HCT116 (cell line): ENCODE data around the gene TGFBI. TPM values are rescaled to one million over a fixed set of nuclear protein-coding genes. Genes with fewer than 3 reads are reported as not detected.

Source experiments
- ATAC-seq: fragments of 200-7000 bp; cut with Tn5 transposase; 2 replicates; pipeline ENCODE4 v1.9.1; 2020; ENCODE audit warnings: mild to moderate bottlenecking, moderate library complexity
- BruUV-seq: library from RNA; stranded (reverse); fragments of 400-500 nt; replicated peaks from 2 replicates; lab custom pipeline; 2021; lab: Mats Ljungman, UMichigan
- CTCF ChIA-PET: fragments of 300-600 bp; sonication (Branson Sonifier 250); formaldehyde crosslinking; loops from one replicate; lab custom pipeline; 2021; ENCODE audit warnings: antibody characterized with exemption; lab: Charles Lee
- POLR2A ChIA-PET: fragments of 300-600, 350-600 bp; sonication (Branson Sonifier 250); formaldehyde crosslinking; loops from one replicate; lab custom pipeline; 2021; ENCODE audit warnings: antibody characterized with exemption; lab: Charles Lee
- RAD21 ChIA-PET, 2 experiments: fragments of 300-600 bp; sonication (Branson Sonifier 250); formaldehyde crosslinking; loops; one replicate each; lab custom pipeline; 2023; ENCODE audit warnings: low total read pairs in 2 of 2; ENCODE audit not compliant: uncharacterized antibody in 2 of 2, unreplicated experiment in 2 of 2, low non-redundant PET in 1 of 2; lab: Charles Lee
- DNase-seq: peaks from one replicate; pipeline ENCODE4 v3.0.0-alpha.2; 2010; ENCODE audit warnings: low read depth, low spot score
- H2AFZ ChIP-seq: fragments of 200-600 bp; shearing (Covaris generic), sonication (generic); 2 replicates; pipeline ENCODE4 v1.6.1; 2017; ENCODE audit warnings: low read depth, mixed run types, mixed read lengths, antibody characterized with exemption, low read length; ENCODE audit not compliant: poor library complexity, severe bottlenecking
- H3K27ac ChIP-seq: 2 replicates; pipeline ENCODE4 v1.5.1; 2012; ENCODE audit warnings: low read depth, low read length
- H3K27me3 ChIP-seq: fragments of 200-600 bp; sonication (generic); 2 replicates; pipeline ENCODE4 v1.6.1; 2016; ENCODE audit warnings: mixed run types, low read length, mixed read lengths; ENCODE audit not compliant: insufficient read depth
- H3K36me3 ChIP-seq, 2 experiments: fragments of 200-500 bp in 1 of 2; fragments of 200-600 bp in 1 of 2; sonication (Bioruptor generic) in 1 of 2; sonication (generic) in 1 of 2; 2 replicates each; pipeline versions ENCODE4 v1.5.1 to v1.6.1; 2014 to 2016; ENCODE audit warnings: low read length in 2 of 2, inconsistent platforms in 1 of 2, mixed read lengths in 1 of 2, mixed run types in 1 of 2; ENCODE audit not compliant: insufficient read depth in 2 of 2, control insufficient read depth in 1 of 2
- H3K4me1 ChIP-seq, 2 experiments: fragments of 200-600 bp in 1 of 2; sonication (generic) in 1 of 2; 2 replicates each; pipeline versions ENCODE4 v1.5.1 to v1.6.1; 2012 to 2017; ENCODE audit warnings: low read length in 2 of 2, inconsistent platforms in 1 of 2, mild to moderate bottlenecking in 1 of 2, mixed read lengths in 1 of 2, mixed run types in 1 of 2, moderate library complexity in 1 of 2; ENCODE audit not compliant: insufficient read depth in 2 of 2, control insufficient read depth in 1 of 2
- H3K4me2 ChIP-seq: fragments of 200-600 bp; sonication (generic); 2 replicates; pipeline ENCODE4 v1.6.1; 2017; ENCODE audit warnings: mixed run types, low read length, mixed read lengths
- H3K4me3 ChIP-seq, 2 experiments: fragments of 200-600 bp in 1 of 2; sonication (generic) in 1 of 2; replicated peaks in 1 of 2; 2 replicates each; pipeline ENCODE4 v1.5.1; 2011 to 2016; ENCODE audit warnings: low read length in 2 of 2, control low read depth in 1 of 2, low read depth in 1 of 2, mild to moderate bottlenecking in 1 of 2, mixed read lengths in 1 of 2, mixed run types in 1 of 2
- H3K79me2 ChIP-seq: fragments of 200-600 bp; sonication (generic); 2 replicates; pipeline ENCODE4 v1.6.1; 2017; ENCODE audit warnings: mild to moderate bottlenecking, mixed run types, low read length, moderate library complexity, mixed read lengths; ENCODE audit not compliant: insufficient read depth
- H3K9ac ChIP-seq: fragments of 200-600 bp; sonication (generic); 2 replicates; pipeline ENCODE4 v1.6.1; 2016; ENCODE audit warnings: low read length, mixed read lengths
- H3K9me2 ChIP-seq: fragments of 200-600 bp; sonication (generic), shearing (Covaris generic); 2 replicates; pipeline ENCODE4 v1.6.1; 2017; ENCODE audit warnings: mixed run types, mild to moderate bottlenecking, moderate library complexity; ENCODE audit not compliant: insufficient read depth
- H3K9me3 ChIP-seq, 2 experiments: fragments of 200-500 bp in 1 of 2; fragments of 200-600 bp in 1 of 2; sonication (Bioruptor generic) in 1 of 2; sonication (generic) in 1 of 2; 2 replicates each; pipeline ENCODE4 v1.6.1; 2014 to 2017; ENCODE audit warnings: low read length in 2 of 2, mixed read lengths in 2 of 2, inconsistent platforms in 1 of 2, low read depth in 1 of 2, mild to moderate bottlenecking in 1 of 2, mixed run types in 1 of 2, moderate library complexity in 1 of 2; ENCODE audit not compliant: control insufficient read depth in 1 of 2, insufficient read depth in 1 of 2
- H4K20me1 ChIP-seq: fragments of 200-600 bp; sonication (generic), shearing (Covaris generic); 2 replicates; pipeline ENCODE4 v1.6.1; 2017; ENCODE audit warnings: mixed run types, mild to moderate bottlenecking, moderate library complexity; ENCODE audit not compliant: insufficient read depth
- CBX3 ChIP-seq: IDR thresholded peaks from 2 replicates; pipeline ENCODE4 v1.6.1; 2012; ENCODE audit warnings: low read depth
- CEBPB ChIP-seq: IDR thresholded peaks from 2 replicates; pipeline ENCODE4 v1.6.1; 2012; ENCODE audit warnings: low read depth
- EGR1 ChIP-seq: IDR thresholded peaks from 2 replicates; pipeline ENCODE4 v1.6.1; 2012; ENCODE audit warnings: low read depth
- ELF1 ChIP-seq: IDR thresholded peaks from 2 replicates; pipeline ENCODE4 v1.6.1; 2012; ENCODE audit warnings: low read depth, borderline replicate concordance
- EZH2 ChIP-seq: fragments of 200-600 bp; sonication (generic); IDR thresholded peaks from 2 replicates; pipeline ENCODE4 v1.6.1; 2017; ENCODE audit warnings: antibody characterized with exemption, mixed run types
- EZH2phosphoT487 ChIP-seq: fragments of 200-600 bp; IDR thresholded peaks from 2 replicates; pipeline ENCODE4 v1.6.1; 2018; ENCODE audit warnings: antibody characterized with exemption, borderline replicate concordance
- JUND ChIP-seq: IDR thresholded peaks from 2 replicates; pipeline ENCODE4 v1.6.1; 2012
- POLR2A ChIP-seq: IDR thresholded peaks from 2 replicates; pipeline ENCODE4 v1.7.0; 2011; ENCODE audit warnings: borderline replicate concordance; ENCODE audit not compliant: insufficient read depth, insufficient read length; ENCODE audit errors: extremely low read depth
- POLR2AphosphoS5 ChIP-seq: IDR thresholded peaks from 2 replicates; pipeline ENCODE4 v1.6.1; 2011; ENCODE audit warnings: mild to moderate bottlenecking, low read depth, low read length, moderate library complexity
- SP1 ChIP-seq: IDR thresholded peaks from 2 replicates; pipeline ENCODE4 v1.6.1; 2012; ENCODE audit warnings: low read depth
- ZFX ChIP-seq: fragments of 450-650 bp; IDR thresholded peaks from 2 replicates; pipeline ENCODE4 v1.6.1; 2017
- ZNF274 ChIP-seq: fragments of 200-500 bp; sonication (Bioruptor generic); IDR thresholded peaks from 2 replicates; pipeline ENCODE4 v1.6.1; 2014; ENCODE audit warnings: mild to moderate bottlenecking, low read depth, low read length, inconsistent platforms
- intact Hi-C: fragments of 100-400 bp; cut with micrococcal nuclease; formaldehyde crosslinking; loops from 2 replicates; pipeline ENCODE4 v1.10.0; 2022
- total RNA-seq: library from RNA; stranded (reverse); gene quantifications from one replicate; pipeline ENCODE4 v1.2.1, GENCODE V29; 2021; ENCODE audit not compliant: unreplicated experiment
- TF ChIP-seq, protein P1 (sequence below): IDR thresholded peaks from 2 replicates; pipeline ENCODE4 v1.6.1; 2012
- TF ChIP-seq, protein P2 (sequence below): IDR thresholded peaks from 2 replicates; pipeline ENCODE4 v1.6.1; 2011; ENCODE audit warnings: mild to moderate bottlenecking, low read length, moderate library complexity; ENCODE audit not compliant: insufficient replicate concordance; ENCODE audit errors: extremely low read depth

The TGFBI gene
- total RNA-seq, 1 experiment from 2014 or later: 0.64 TPM

DNA sequence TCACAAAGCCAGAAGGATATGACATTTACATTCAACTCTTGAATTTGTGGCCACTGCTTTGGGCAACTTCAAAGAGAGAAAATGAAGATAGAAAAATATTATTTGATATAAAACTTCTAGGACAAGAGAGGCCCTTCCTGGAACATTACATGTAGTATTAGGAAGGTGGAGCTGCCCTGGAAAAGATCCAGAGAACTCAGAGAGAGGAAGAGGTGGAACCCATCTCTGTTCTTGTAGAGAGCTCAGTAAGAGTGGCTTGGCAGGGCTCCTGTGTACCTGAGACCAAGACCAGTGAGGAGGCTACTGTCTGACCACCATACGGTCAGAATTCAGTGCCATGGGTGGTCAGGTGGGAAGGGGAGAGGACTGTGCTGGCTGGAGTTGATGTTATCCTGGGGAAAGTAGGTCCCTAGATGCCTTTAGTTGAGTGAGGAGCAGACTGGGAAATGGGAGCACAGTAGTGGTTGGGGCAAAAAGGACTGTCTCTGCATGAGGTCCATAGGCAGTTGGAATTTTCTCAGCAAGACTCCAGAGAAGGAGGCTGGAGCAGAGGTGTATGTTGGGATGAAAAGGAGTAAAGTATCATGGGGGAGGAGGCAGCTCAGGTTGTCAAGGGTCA is 7.6 kb downstream of the TGFBI start:
- Histone ChIP-seq H3K27me3 (peaks cover 16% of the 10 kb centered on the region; the same call in 1 of the 2 replicates), H3K79me2 (no peaks in the 10 kb centered on the region), H3K4me3 (no peak overlapping the region), H3K4me1 (peaks cover 5 to 8% of the 10 kb centered on the region in 2 experiments; a peak in 3 of 4 replicates), H3K36me3 (no peaks in the 10 kb centered on the region), H3K4me2 (no peak overlapping the region), H4K20me1 (no peaks in the 10 kb centered on the region), H2AFZ (no peak overlapping the region), H3K27ac (no peak overlapping the region), H3K9ac (no peak overlapping the region), H3K9me3 (no peaks in the 10 kb centered on the region), H3K9me2 (no peaks in the 10 kb centered on the region)
- DNase-seq (no peak), ATAC-seq (no peak)
- ChIA-PET RAD21 (no interaction called here), CTCF (no interaction called here), POLR2A (no interaction called here)
- no TSS peak for BruUV-seq
- TF ChIP-seq EGR1 (no peak), CBX3 (no peak), SP1 (no peak), ZNF274 (no peak), POLR2AphosphoS5 (no peak), POLR2A (no peak), CEBPB (no peak), EZH2phosphoT487 (no peak), ELF1 (no peak), ZFX (no peak), JUND (no peak), EZH2 (no peak)
- TF ChIP-seq, protein P1, sequence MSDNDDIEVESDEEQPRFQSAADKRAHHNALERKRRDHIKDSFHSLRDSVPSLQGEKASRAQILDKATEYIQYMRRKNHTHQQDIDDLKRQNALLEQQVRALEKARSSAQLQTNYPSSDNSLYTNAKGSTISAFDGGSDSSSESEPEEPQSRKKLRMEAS: no peak
- TF ChIP-seq, protein P2, sequence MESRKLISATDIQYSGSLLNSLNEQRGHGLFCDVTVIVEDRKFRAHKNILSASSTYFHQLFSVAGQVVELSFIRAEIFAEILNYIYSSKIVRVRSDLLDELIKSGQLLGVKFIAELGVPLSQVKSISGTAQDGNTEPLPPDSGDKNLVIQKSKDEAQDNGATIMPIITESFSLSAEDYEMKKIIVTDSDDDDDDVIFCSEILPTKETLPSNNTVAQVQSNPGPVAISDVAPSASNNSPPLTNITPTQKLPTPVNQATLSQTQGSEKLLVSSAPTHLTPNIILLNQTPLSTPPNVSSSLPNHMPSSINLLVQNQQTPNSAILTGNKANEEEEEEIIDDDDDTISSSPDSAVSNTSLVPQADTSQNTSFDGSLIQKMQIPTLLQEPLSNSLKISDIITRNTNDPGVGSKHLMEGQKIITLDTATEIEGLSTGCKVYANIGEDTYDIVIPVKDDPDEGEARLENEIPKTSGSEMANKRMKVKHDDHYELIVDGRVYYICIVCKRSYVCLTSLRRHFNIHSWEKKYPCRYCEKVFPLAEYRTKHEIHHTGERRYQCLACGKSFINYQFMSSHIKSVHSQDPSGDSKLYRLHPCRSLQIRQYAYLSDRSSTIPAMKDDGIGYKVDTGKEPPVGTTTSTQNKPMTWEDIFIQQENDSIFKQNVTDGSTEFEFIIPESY: no peak
- intact Hi-C loops: no loop called here
